Bronchial epithelial cell (primary cell): Measurements from ENCODE around the gene MIOX. TPM values are rescaled to one million over a fixed set of nuclear protein-coding genes. Genes with fewer than 3 reads are reported as not detected.

Source experiments
- DNase-seq: peaks from one replicate; pipeline ENCODE4 v3.0.0-alpha.2; 2010; ENCODE audit warnings: low read depth
- FAIRE-seq: peaks from 2 replicates; lab custom pipeline; 2011; peaks lifted over from hg19 to GRCh38; lab: Jason Lieb, UNC
- H3K27me3 ChIP-seq: 2 replicates; pipeline ENCODE4 v1.5.1; 2011; ENCODE audit warnings: low read length; ENCODE audit not compliant: control insufficient read depth, insufficient read depth
- H3K36me3 ChIP-seq: 2 replicates; pipeline ENCODE4 v1.5.1; 2011; ENCODE audit warnings: low read length; ENCODE audit not compliant: control insufficient read depth, insufficient read depth
- H3K4me3 ChIP-seq: 2 replicates; pipeline ENCODE4 v1.5.1; 2011; ENCODE audit warnings: mild to moderate bottlenecking, low read depth, low read length, control low read depth
- CTCF ChIP-seq: IDR thresholded peaks from 2 replicates; pipeline ENCODE4 v1.5.1; 2011; ENCODE audit warnings: mild to moderate bottlenecking, moderate library complexity, low read length, control low read depth, inconsistent platforms; ENCODE audit not compliant: insufficient read depth, severe bottlenecking
- total RNA-seq: library from RNA; depleted of rRNA; stranded (reverse); fragments of >200 nt; gene quantifications from 2 replicates; pipeline ENCODE4 v1.2.1, GENCODE V29; 2014

The MIOX gene
- total RNA-seq: not detected in 2 replicates

GRCh38 chr22:50486561-50487289, at the start of gene MIOX:
Gene MIOX, plus strand, starts transcription at chr22:50486859. Its CDS starts 39 bp downstream, at chr22:50486898.
- no peak for FAIRE-seq
- peaks cover 6% of the 10 kb centered on the region for H3K36me3 ChIP-seq
- TF ChIP-seq CTCF: no peak
- no peak for DNase-seq
- no peak within 1 kb of the TSS for H3K4me3 ChIP-seq
- peaks cover 4% of the 10 kb centered on the region for H3K27me3 ChIP-seq

GRCh38 chr22:50437511-50438304, 49.0 kb upstream of the MIOX start:
- DNase-seq (no peak), FAIRE-seq (no peak)
- H3K4me3 ChIP-seq: no peak overlapping the region
- no peak for TF ChIP-seq CTCF
- no peaks in the 10 kb centered on the region for H3K27me3 ChIP-seq
- H3K36me3 ChIP-seq: peaks cover 30% of the 10 kb centered on the region

GRCh38 chr22:50438305-50439275, 48.1 kb upstream of the MIOX start:
- no peak for DNase-seq
- FAIRE-seq: no peak
- Histone ChIP-seq H3K4me3 (no peak overlapping the region), H3K36me3 (peaks cover 30% of the 10 kb centered on the region), H3K27me3 (no peaks in the 10 kb centered on the region)
- TF ChIP-seq CTCF: no peak

GRCh38 chr22:50439314-50439870, 47.3 kb upstream of the MIOX start:
- DNase-seq (no peak), FAIRE-seq (no peak)
- Histone ChIP-seq H3K27me3 (no peaks in the 10 kb centered on the region), H3K36me3 (peaks cover 30% of the 10 kb centered on the region), H3K4me3 (no peak overlapping the region)
- no peak for TF ChIP-seq CTCF

- DNase-seq (no peak), FAIRE-seq (no peak)
- Histone ChIP-seq H3K27me3 (no peaks in the 10 kb centered on the region), H3K4me3 (no peak overlapping the region), H3K36me3 (peaks cover 28% of the 10 kb centered on the region)
- TF ChIP-seq CTCF: no peak
Observed at GRCh38 chr22:50439871-50440331, 46.8 kb upstream of the MIOX start.
